HUES6 (cell line): ENCODE data around the gene FBP1.
"Not testable (repeated sequence)": the region's sequence is repeated elsewhere in the genome, so short reads cannot be mapped to it uniquely, and the experiment has no call there.

Experiments used
- H3K27ac ChIP-seq: 2 replicates; pipeline ENCODE4 v1.7.0; 2013; ENCODE audit warnings: low read depth, mild to moderate bottlenecking, low read length, inconsistent platforms
- H3K27me3 ChIP-seq: 2 replicates; pipeline ENCODE4 v1.6.1; 2013; ENCODE audit warnings: low read length; ENCODE audit not compliant: control insufficient read depth, insufficient read depth
- H3K36me3 ChIP-seq: 2 replicates; pipeline ENCODE4 v1.6.1; 2013; ENCODE audit warnings: low read length; ENCODE audit not compliant: control insufficient read depth, insufficient read depth
- H3K4me1 ChIP-seq: 2 replicates; pipeline ENCODE4 v1.6.1; 2013; ENCODE audit warnings: low read length; ENCODE audit not compliant: control insufficient read depth, insufficient read depth
- H3K4me3 ChIP-seq: 2 replicates; pipeline ENCODE4 v1.5.1; 2013; ENCODE audit warnings: low read depth, low read length
- H3K9ac ChIP-seq: one replicate; pipeline ENCODE4 v1.6.1; 2013; ENCODE audit warnings: mild to moderate bottlenecking, low read length
- H3K9me3 ChIP-seq: 2 replicates; pipeline ENCODE4 v1.6.1; 2013; ENCODE audit warnings: low read depth, low read length; ENCODE audit not compliant: control insufficient read depth, insufficient read depth

FBP1 gene

DNA sequence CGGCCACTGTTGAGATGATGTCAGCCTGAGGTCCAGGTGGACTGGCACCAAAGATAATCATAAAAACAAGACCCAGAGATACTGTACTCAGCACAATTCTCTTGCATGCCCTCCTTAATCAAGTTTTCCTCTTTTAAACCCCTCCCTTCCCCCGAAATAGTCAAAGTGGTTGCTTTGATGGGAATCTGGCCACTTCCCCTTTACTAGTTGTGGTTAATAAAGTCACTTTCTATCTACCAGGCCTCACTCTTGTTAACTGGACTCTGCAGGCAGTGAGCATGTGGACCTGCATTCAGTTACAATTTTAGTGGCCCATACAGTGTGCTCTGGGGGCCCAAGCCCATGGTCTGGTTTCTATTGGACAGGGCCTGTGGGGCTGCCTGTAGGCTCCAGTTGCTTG is 63.2 kb downstream of the FBP1 start:
- no peaks in the 10 kb centered on the region; the same call in 1 of the 2 replicates for H3K27me3 ChIP-seq
- H3K9me3 ChIP-seq = 0 out of 2 replicates have a peak, but pooled peaks cover 2% of the 10 kb centered on the region
- no peak overlapping the region for H3K9ac ChIP-seq
- H3K4me3 ChIP-seq = no peak overlapping the region
- no peak overlapping the region for H3K27ac ChIP-seq
- no peaks in the 10 kb centered on the region for H3K36me3 ChIP-seq
- H3K4me1 ChIP-seq = no peaks in the 10 kb centered on the region

DNA sequence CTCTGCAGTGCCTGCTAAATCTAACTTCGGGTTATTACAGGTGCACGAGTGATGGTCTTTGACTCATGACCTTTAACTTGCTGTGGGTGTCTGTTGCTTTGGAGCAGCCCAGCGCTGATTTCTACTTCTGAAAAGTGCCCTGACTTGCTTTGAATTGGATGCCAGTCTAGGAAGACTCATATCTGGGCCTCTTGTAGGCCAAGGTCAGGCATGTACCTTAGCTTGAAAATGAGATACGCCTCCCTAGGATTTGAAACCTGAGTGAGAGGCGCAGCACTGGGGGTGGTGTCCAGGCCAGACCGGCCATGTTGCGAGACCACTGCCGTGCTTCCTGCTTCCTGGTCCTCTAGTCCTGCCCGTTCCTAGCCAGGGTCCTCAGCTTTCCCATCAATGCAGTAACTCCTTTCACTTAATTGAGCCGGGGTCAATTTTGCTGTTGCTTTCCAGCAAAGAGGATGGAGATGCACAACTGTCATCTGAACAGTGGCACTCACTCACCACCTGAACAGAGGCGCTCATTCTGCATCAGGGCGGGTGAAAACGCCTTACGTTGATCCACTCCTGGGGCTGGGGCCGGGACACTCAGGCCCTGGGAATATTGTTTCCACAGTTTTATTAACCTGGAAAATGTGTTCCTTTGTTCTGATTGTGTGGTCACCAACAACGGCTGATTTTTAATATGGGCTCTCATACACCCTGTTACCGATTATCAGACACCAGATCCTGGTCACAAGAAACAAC is 70.2 kb downstream of the FBP1 start:
- Histone ChIP-seq H3K9ac (no peak overlapping the region), H3K4me3 (no peak overlapping the region), H3K36me3 (no peaks in the 10 kb centered on the region; the same call in 1 of the 2 replicates), H3K27me3 (no peaks in the 10 kb centered on the region; the same call in 1 of the 2 replicates), H3K4me1 (peaks cover 5% of the 10 kb centered on the region; the same call in 1 of the 2 replicates), H3K27ac (no peak overlapping the region), H3K9me3 (peaks cover 3% of the 10 kb centered on the region; the same call in 1 of the 2 replicates)

DNA sequence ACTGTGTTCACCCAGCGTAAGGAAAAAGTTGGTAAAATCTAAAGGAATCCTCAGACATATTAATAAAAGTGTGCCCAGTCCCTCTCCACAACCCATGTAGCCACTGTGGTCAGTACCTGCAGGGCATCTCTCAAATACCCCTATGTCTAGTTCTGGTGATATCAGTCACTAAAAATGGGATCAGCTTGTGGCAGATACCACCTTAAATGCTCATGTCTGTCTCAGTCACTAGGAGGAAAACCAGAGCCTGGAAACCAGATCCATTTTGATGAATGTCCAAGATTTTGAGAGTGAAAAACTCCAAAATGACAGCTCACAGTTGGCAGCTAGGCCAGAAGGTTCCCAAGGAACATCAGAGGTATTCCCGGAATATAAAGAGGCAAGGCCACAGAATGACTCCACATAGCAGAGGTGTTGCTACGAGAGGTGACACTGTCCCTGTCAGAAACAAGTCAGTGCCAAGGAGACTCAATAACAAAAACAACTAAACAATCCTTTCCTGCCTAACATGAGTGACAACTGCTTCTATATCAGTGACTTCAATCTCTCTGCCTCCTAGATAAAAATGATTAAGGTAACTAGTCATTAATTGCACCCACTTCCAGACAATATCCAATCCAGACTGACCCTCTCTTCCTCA is 70.9 kb downstream of the FBP1 start:
- peaks cover 3% of the 10 kb centered on the region; the same call in 1 of the 2 replicates for H3K9me3 ChIP-seq
- no peaks in the 10 kb centered on the region; the same call in 1 of the 2 replicates for H3K27me3 ChIP-seq
- H3K4me1 ChIP-seq = peaks cover 5% of the 10 kb centered on the region; the same call in 1 of the 2 replicates
- no peaks in the 10 kb centered on the region; the same call in 1 of the 2 replicates for H3K36me3 ChIP-seq
- H3K9ac ChIP-seq = no peak overlapping the region
- no peak overlapping the region for H3K27ac ChIP-seq
- H3K4me3 ChIP-seq = no peak overlapping the region

DNA sequence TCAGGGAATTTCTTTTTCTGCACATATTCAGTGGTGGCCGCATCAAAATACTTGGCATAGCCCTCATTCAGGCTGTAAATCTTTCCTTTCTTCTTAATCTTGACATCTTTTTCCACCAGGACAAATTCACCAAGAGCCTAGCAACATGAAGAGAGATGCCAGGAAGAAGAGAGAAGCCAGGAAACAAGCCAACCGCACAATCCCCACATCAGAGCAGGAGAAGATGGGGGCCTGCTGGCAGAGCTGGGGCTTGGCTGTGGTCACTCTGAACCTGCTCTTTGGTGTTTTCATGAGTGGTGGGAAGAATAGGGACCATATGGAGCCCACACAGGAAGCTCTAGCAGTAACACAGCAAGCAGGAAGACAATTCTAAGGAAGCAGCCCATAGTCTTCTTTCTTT is 72.0 kb downstream of the FBP1 start:
- Histone ChIP-seq H3K4me3 (no peak overlapping the region), H3K9me3 (peaks cover 3% of the 10 kb centered on the region; the same call in 1 of the 2 replicates), H3K27me3 (no peaks in the 10 kb centered on the region), H3K27ac (no peak overlapping the region), H3K4me1 (peaks cover 5% of the 10 kb centered on the region; the same call in 1 of the 2 replicates), H3K9ac (no peak overlapping the region), H3K36me3 (peaks cover 4% of the 10 kb centered on the region; the same call in 1 of the 2 replicates)

DNA sequence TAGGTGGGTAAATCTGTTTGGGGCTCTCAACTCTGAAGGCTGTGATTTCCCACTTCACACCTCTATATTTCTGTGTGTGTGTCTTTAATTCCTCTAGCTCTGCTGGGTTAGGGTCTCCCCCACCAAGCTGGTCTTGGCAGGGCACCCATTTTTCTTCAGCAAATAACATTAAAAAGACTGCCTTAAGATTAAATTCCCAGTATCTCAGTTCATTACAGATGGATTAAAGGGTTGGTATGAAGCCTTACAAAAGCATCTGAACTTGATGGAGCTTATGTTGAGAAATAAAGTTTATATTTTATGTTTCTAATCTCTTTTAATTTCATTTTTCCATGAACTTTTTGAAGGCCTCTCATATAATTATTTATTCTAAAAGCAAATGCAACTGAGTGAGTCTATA is 72.8 kb downstream of the FBP1 start:
- H3K36me3 ChIP-seq = peaks cover 7% of the 10 kb centered on the region; the same call in 1 of the 2 replicates
- no peak overlapping the region for H3K4me3 ChIP-seq
- H3K9ac ChIP-seq = no peak overlapping the region
- peaks cover 5% of the 10 kb centered on the region; the same call in 1 of the 2 replicates for H3K4me1 ChIP-seq
- H3K27me3 ChIP-seq = no peaks in the 10 kb centered on the region
- no peak overlapping the region for H3K27ac ChIP-seq
- peaks cover 3% of the 10 kb centered on the region; the same call in 1 of the 2 replicates for H3K9me3 ChIP-seq

DNA sequence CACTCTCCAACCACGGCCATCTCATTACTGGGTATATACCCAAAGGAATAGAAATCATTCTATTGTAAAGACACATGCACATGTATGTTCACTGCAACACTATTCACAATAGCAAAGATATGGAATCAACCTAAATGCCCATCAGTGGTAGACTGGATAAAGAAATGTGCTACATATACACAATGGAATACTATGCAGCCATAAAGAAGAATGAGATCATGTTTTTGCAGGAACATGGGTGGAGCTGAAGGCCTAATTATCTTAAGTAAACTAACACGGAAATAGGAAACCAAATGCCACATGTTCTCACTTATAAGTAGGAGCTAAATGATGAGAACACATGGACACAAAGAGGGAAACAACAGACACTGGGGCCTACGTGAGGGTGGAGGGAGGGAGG is 75.0 kb downstream of the FBP1 start:
- H3K4me3 ChIP-seq, H3K27me3 ChIP-seq, H3K9ac ChIP-seq, H3K9me3 ChIP-seq, H3K4me1 ChIP-seq, H3K27ac ChIP-seq: not testable (repeated sequence)
- H3K36me3 ChIP-seq = peaks cover 17% of the 10 kb centered on the region

DNA sequence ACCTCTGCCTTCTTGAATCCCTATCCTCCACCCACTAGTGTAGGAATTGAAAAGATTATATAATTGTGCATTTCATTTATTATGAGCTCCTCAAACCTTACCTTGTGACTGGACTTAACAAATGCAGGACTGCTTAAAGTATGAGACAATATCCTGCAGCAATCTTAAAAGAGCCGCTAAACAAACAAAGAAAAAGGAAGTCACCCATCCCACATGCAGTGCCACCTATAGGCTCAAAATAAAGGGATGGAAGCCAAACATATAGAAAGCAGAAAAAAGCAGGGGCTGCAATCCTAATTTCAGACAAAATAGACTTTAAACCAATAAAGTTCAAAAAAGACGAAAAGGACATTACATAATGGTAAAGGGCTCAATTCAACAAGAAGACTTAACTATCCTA is 75.8 kb downstream of the FBP1 start:
- Histone ChIP-seq H3K36me3 (peaks cover 24% of the 10 kb centered on the region), H3K4me3 (no peak overlapping the region), H3K9me3 (peaks cover 3% of the 10 kb centered on the region; the same call in 1 of the 2 replicates), H3K27me3 (no peaks in the 10 kb centered on the region), H3K9ac (no peak overlapping the region), H3K4me1 (no peaks in the 10 kb centered on the region), H3K27ac (no peak overlapping the region)

DNA sequence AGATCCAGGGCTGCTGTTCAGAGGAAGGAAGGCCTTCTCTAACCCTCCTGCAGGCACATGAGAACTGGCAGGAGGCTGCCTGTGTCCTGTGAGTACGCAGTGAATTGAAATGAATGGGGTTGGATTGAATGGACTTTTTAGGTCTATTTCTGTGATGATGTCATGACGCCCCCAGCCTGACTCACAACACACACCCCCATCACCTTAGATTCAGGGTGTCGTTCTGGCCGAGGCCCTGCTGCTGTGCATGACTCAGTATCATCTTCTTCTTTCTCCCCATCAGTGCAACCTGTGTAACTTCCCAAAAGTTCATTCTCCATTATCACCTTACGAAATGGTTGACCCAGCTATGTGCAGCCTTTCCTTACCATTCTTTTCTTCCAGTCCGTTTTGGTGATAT is 79.1 kb downstream of the FBP1 start:
- no peaks in the 10 kb centered on the region for H3K27me3 ChIP-seq
- H3K36me3 ChIP-seq = peaks cover 24% of the 10 kb centered on the region
- no peak overlapping the region for H3K4me3 ChIP-seq
- no peak overlapping the region for H3K9ac ChIP-seq
- H3K27ac ChIP-seq = no peak overlapping the region
- H3K4me1 ChIP-seq = no peaks in the 10 kb centered on the region
- peaks cover 3% of the 10 kb centered on the region; the same call in 1 of the 2 replicates for H3K9me3 ChIP-seq

DNA sequence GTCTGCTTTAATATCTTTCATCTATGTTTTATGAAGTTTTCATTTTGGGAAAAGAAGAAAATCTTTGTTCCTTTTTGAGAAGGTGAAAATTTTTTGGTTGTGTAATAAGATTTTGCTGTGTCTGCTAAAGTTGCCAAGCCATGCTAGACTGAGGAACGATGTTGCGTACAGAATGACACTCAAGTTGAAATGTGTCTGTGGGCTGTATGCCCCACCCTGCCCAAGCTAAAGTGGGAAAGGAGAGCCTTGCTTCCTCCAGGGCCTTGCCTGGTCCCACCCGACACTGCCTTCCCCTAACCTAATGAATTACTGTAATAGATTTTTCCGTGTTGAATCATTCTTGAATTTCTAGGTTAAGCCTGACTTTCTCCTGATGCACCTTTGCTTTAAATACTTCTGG is 81.9 kb downstream of the FBP1 start:
- H3K27me3 ChIP-seq = no peaks in the 10 kb centered on the region
- no peaks in the 10 kb centered on the region; the same call in 1 of the 2 replicates for H3K4me1 ChIP-seq
- H3K36me3 ChIP-seq = peaks cover 19% of the 10 kb centered on the region
- H3K27ac ChIP-seq = no peak overlapping the region
- H3K9ac ChIP-seq = no peak overlapping the region
- no peak overlapping the region for H3K4me3 ChIP-seq
- no peaks in the 10 kb centered on the region for H3K9me3 ChIP-seq

DNA sequence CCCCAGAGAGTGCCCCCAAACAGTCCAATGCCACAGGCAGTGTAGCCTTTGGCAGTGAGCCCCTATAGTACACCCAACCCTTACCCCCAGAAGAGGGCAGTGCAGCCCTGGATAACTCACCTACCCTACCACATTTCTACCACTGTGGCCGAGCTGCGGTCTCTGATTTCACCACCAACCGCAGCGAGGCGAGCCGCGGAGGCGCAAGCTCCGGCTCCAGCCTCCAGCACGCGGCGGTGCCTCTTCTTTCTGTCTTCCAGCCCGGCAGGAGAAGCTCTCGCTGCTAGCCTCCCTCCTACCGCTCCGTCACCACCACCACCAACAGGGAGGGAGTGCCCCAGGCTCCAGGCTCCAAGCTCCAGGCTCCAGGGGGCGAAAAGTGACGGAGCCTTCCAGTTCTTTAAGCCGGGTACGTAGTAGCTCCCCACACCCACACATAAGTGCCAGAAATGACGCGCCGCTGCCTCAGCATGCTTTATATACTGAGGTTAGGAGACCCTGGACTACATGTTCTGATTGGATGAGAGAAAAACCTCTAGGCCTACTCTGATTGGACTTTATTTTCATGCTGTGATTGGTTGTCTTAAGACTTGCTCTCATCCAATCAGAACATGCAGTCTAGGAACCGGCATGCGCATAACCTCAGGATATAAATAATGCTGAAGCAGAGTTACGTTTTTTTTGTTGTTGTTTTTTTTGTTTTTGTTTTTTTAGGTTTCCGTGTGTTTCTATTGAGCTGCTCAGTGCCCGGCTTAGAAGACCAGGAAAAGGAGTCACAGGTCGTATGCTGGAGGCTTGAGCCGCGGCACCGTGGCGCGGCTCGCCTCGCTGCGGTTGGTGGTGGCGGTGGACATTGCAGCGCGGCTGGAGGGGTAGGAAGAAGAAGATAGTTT is 84.6 kb downstream of the FBP1 start, which contains the start of gene PCAT7:
Gene PCAT7, plus strand, starts transcription at position 645 of the 893 bp plus-strand sequence.
- Histone ChIP-seq H3K27ac (no peak within 1 kb of the TSS), H3K4me1 (no peaks in the 10 kb centered on the region; the same call in 1 of the 2 replicates), H3K9me3 (peaks cover 11% of the 10 kb centered on the region; the same call in 1 of the 2 replicates), H3K4me3 (peak within 1 kb of the TSS; percentile 77), H3K9ac (peak within 1 kb of the TSS; percentile 85), H3K36me3 (peaks cover 10% of the 10 kb centered on the region; the same call in 1 of the 2 replicates), H3K27me3 (no peaks in the 10 kb centered on the region)
